Esophagus muscularis mucosa (tissue), 3 donors: ENCODE data around the gene DNAH11.

Source experiments
- CTCF ChIP-seq, 3 experiments: fragments of 200-600 bp in 2 of 3; fragments of 450-650 bp in 1 of 3; sonication (generic) in 2 of 3; IDR thresholded peaks; one replicate each; pipeline ENCODE4 v1.5.1; 2017 to 2019; ENCODE audit warnings: antibody characterized with exemption in 3 of 3, mild to moderate bottlenecking in 2 of 3, moderate library complexity in 1 of 3
- POLR2A ChIP-seq: fragments of 450-650 bp; IDR thresholded peaks from one replicate; pipeline ENCODE4 v1.6.1; 2017; ENCODE audit warnings: antibody characterized with exemption, moderate library complexity, mild to moderate bottlenecking, low read depth
- POLR2AphosphoS5 ChIP-seq, 2 donors: sonication (generic); formaldehyde crosslinking; IDR thresholded peaks; one replicate each; pipeline ENCODE4 v1.6.1; 2017; ENCODE audit warnings: antibody characterized with exemption in 2 of 2

GRCh38 chr7:21893401-21893800 lies 350.6 kb downstream of the DNAH11 start:
- TF ChIP-seq CTCF (IDR thresholded peaks at IDR 0.05) (no peak), POLR2A (no peak), POLR2AphosphoS5 (IDR thresholded peaks at IDR 0.05) (no peak)
